Measurements from ENCODE around the gene ZFYVE19. TPM values are rescaled to one million over a fixed set of nuclear protein-coding genes. Genes with fewer than 3 reads are reported as not detected.

Gene ZFYVE19
- polyA plus RNA-seq, 1 donor, result 25.6 TPM

DNA sequence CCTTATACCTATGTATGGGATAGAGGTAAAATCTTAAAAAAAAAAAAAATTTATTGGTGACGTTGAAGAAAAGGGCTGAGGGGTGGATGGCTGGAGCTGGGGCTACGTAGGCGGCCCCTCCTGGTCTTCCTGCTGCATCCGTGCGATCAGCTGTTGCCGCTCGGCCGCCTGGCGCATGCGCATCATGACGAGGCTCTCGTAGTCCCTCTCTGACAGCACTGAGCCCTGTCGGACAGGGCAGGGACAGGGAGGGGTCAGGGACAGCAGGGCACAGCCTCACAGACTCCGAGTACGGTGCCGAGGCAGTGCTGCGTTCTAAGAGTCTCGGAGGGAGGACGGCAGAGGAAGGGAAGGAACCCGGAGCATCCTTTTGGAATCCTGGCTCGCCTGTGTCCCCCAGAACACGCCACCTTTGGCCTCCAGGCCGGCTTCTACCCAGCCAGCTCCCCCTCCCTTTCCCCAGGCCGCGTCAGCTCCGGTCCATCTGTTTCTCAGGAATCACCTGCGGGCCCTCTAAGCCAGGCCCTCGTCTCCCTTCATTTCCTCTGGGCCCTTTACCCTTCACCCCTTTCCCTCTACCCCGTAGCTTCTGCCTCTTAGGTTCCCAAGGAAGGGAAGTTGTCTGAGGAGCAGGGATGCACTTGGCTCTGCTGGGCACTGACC is 38.9 kb upstream of the ZFYVE19 start:
- Histone ChIP-seq H3K27ac (ENCODE audit: low read length) (peak overlapping the region; percentile 97), H3K27me3 (ENCODE audit: control insufficient read depth, insufficient read depth, low read length) (no peaks in the 10 kb centered on the region), H3K4me3 (ENCODE audit: low read length) (no peak overlapping the region), H3K36me3 (ENCODE audit: control insufficient read depth, insufficient read depth, low read length) (peaks cover 44% of the 10 kb centered on the region), H3K9me3 (ENCODE audit: control insufficient read depth, low read depth, low read length) (peaks cover 3% of the 10 kb centered on the region), H3K4me1 (ENCODE audit: control insufficient read depth, insufficient read depth, low read length) (peaks cover 67% of the 10 kb centered on the region)
- WGBS (ENCODE audit: insufficient coverage, low lambda C conversion rate), result 80% methylated on average over 1 of the region's 29 CpGs
- DNase-seq, result no peak

DNA sequence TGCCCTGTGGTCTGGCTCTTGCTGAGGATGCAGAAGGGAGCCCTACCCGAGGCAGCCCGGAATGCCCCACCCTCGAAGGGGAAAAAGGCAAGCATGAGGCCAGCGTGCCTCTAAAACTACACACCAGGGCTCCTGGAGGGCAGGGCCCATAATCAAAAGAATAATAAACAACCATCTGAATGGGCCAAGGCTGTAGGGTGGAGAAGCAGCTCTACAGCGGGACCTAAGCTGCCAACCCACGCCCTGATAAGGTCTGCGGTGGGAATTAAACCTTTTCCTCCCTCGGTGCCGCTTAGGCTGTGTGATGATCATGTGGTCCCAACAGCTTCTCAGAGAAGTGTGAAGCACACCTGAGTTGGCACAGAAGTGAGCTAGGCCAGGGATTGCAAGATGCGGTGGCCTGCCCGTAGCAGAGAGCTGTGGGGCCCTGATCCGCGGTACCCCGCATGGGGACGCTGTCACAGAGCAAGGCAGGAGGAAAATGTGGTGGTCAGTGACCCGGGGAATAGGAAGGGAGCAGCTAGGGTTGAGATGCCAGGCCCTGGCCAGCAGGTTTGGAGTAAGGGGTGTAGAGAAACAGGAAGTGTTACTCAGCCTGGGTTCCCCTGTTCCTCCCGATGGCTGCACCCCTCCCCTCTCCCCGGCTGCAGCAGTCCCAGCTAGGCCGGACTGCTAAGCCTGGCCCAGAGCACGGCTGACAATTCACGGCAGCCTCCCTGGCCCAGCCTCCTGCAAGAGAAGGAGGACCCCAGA is 38.2 kb upstream of the ZFYVE19 start:
- Histone ChIP-seq H3K36me3 (ENCODE audit: control insufficient read depth, insufficient read depth, low read length) (peaks cover 50% of the 10 kb centered on the region), H3K27ac (ENCODE audit: low read length) (peak overlapping the region; percentile 97), H3K4me1 (ENCODE audit: control insufficient read depth, insufficient read depth, low read length) (peaks cover 60% of the 10 kb centered on the region), H3K9me3 (ENCODE audit: control insufficient read depth, low read depth, low read length) (peaks cover 3% of the 10 kb centered on the region), H3K4me3 (ENCODE audit: low read length) (peak overlapping the region; percentile 29), H3K27me3 (ENCODE audit: control insufficient read depth, insufficient read depth, low read length) (no peaks in the 10 kb centered on the region)
- peak in 1 of 2 donors; percentile 46 for DNase-seq
- no CpG with 5 or more reads among the region's 21 CpGs for WGBS (ENCODE audit: insufficient coverage, low lambda C conversion rate)

DNA sequence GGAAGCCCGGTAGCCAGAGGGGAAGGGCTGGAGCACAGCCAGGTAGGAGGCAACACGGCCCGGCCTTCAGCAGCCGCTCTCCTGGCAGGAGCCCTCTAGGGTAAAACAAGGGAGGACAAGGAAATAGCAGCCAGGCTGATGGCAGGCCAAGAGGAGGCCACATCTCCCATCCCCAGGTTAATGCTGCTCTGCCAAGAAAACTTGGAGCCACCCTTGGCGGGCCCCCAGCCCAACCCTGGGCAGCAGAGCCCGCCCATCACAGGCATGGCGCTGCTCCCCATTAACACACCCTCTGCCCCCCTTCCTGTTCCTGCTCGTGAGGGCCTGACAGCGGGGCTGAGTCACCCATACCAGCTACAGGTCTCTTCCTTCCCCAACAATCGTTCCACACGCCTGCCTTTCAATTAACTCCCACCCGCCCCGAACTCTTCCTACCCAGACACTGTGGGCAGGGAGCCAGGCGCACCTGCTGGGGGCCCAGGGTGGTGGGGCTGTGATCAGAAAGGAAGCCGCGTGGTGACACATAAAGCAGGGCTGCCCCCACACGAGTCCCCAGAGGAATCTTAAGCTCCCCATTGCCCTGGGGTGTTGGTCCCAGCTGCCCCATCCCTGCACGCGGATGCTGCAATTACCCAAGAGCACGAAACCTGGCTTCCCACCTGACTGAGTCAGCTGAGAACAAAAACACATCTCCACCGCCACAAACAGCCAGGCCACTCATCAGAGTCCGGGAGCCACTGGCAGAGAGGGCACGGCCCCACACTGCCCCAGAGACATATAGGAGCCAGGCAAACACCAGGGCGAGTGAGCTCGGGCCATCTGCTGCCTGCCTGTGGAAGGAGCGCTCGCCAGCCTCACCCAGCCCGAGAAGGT is 37.4 kb upstream of the ZFYVE19 start, which contains the start of gene C15orf62:
Gene C15orf62, plus strand, starts transcription at position 707 of the 873 bp plus-strand sequence. CDS start 516 bp downstream, outside the sequence.
- no CpG with 5 or more reads among the region's 28 CpGs for WGBS (ENCODE audit: insufficient coverage, low lambda C conversion rate)
- Histone ChIP-seq H3K4me1 (ENCODE audit: control insufficient read depth, insufficient read depth, low read length) (peaks cover 60% of the 10 kb centered on the region), H3K27me3 (ENCODE audit: control insufficient read depth, insufficient read depth, low read length) (no peaks in the 10 kb centered on the region), H3K27ac (ENCODE audit: low read length) (peak within 1 kb of the TSS; percentile 97), H3K36me3 (ENCODE audit: control insufficient read depth, insufficient read depth, low read length) (peaks cover 58% of the 10 kb centered on the region), H3K9me3 (ENCODE audit: control insufficient read depth, low read depth, low read length) (no peaks in the 10 kb centered on the region), H3K4me3 (ENCODE audit: low read length) (peak within 1 kb of the TSS; percentile 29)
- peak; percentile 81 to 93 for DNase-seq

DNA sequence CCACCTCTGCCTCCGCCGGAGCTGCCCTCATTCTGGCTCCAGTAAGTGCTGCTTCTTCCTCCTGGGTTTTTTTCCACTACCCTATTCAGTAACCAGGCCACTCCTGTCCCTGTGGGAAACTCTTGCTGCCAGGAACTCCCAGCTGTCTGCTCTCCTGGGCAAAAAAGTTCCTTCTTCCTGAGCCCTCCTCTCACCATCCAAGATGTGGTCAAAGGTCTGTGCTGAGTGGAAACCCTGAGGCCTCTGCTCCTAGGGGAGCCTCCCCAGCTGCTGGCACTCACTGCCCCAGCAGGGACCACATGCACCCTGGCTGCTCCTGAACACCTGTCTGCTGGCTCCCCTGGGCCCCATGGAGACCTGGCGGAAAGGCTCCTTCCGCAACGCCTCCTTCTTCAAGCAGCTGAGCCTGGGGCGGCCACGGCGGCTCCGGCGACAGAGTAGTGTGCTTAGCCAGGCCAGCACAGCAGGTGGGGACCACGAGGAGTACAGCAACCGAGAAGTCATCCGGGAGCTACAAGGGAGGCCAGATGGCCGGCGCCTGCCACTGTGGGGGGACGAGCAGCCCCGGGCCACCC is 36.7 kb upstream of the ZFYVE19 start:
- Histone ChIP-seq H3K4me3 (ENCODE audit: low read length) (peak overlapping the region; percentile 29), H3K9me3 (ENCODE audit: control insufficient read depth, low read depth, low read length) (no peaks in the 10 kb centered on the region), H3K27ac (ENCODE audit: low read length) (peak overlapping the region; percentile 97), H3K36me3 (ENCODE audit: control insufficient read depth, insufficient read depth, low read length) (peaks cover 66% of the 10 kb centered on the region), H3K27me3 (ENCODE audit: control insufficient read depth, insufficient read depth, low read length) (no peaks in the 10 kb centered on the region), H3K4me1 (ENCODE audit: control insufficient read depth, insufficient read depth, low read length) (peaks cover 60% of the 10 kb centered on the region)
- peak; percentile 87 to 94 for DNase-seq
- no CpG with 5 or more reads among the region's 17 CpGs for WGBS (ENCODE audit: insufficient coverage, low lambda C conversion rate)

DNA sequence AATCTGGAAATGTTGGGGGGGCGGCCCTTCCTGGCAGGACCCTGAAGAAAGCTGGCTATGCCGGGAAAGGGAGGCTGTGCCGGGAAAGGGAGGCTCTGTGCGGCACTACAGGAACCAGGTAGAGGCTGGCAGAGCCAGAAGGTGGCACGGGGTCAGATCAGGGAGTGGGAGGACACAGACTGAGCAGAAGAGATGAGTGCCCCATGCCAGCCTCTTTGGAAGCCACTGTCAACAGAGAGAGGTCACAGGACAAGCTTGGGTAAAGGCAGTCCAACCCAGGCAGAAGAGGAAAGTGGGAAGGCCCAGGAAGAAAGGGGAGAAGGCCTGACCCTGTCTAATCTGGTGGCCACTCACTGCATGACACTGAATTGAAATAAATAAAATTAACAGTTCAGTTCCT is 35.6 kb upstream of the ZFYVE19 start:
- peaks cover 67% of the 10 kb centered on the region for H3K36me3 ChIP-seq (ENCODE audit: control insufficient read depth, insufficient read depth, low read length)
- no peaks in the 10 kb centered on the region for H3K9me3 ChIP-seq (ENCODE audit: control insufficient read depth, low read depth, low read length)
- peak overlapping the region; percentile 97 for H3K27ac ChIP-seq (ENCODE audit: low read length)
- no CpG with 5 or more reads among the region's 5 CpGs for WGBS (ENCODE audit: insufficient coverage, low lambda C conversion rate)
- no peaks in the 10 kb centered on the region for H3K27me3 ChIP-seq (ENCODE audit: control insufficient read depth, insufficient read depth, low read length)
- DNase-seq, result no peak
- H3K4me1 ChIP-seq (ENCODE audit: control insufficient read depth, insufficient read depth, low read length), result peaks cover 51% of the 10 kb centered on the region
- no peak overlapping the region for H3K4me3 ChIP-seq (ENCODE audit: low read length)

DNA sequence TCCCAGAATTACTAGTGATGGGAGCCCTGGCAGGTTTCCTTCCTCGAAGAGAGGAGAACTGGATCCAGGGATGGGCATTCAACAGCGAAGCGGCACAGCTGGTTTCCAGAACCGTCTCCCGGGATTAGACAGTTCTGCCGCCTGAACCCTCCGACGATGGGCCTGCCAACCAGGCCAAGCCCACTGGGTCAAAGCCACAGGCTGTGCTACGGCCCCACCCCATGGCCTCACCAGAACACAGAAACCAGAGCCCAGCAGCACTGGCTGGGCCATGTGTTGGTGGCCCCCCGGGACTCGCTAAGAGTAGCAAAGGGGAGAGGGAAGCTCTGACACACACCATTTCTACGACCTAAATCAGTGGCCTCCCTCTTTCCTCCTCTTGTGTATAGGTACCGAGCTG is 34.9 kb upstream of the ZFYVE19 start:
- Histone ChIP-seq H3K4me3 (ENCODE audit: low read length) (no peak overlapping the region), H3K9me3 (ENCODE audit: control insufficient read depth, low read depth, low read length) (no peaks in the 10 kb centered on the region), H3K27me3 (ENCODE audit: control insufficient read depth, insufficient read depth, low read length) (no peaks in the 10 kb centered on the region), H3K27ac (ENCODE audit: low read length) (no peak overlapping the region), H3K36me3 (ENCODE audit: control insufficient read depth, insufficient read depth, low read length) (peaks cover 67% of the 10 kb centered on the region), H3K4me1 (ENCODE audit: control insufficient read depth, insufficient read depth, low read length) (peaks cover 43% of the 10 kb centered on the region)
- WGBS (ENCODE audit: insufficient coverage, low lambda C conversion rate), result no CpG with 5 or more reads among the region's 13 CpGs
- no peak for DNase-seq

DNA sequence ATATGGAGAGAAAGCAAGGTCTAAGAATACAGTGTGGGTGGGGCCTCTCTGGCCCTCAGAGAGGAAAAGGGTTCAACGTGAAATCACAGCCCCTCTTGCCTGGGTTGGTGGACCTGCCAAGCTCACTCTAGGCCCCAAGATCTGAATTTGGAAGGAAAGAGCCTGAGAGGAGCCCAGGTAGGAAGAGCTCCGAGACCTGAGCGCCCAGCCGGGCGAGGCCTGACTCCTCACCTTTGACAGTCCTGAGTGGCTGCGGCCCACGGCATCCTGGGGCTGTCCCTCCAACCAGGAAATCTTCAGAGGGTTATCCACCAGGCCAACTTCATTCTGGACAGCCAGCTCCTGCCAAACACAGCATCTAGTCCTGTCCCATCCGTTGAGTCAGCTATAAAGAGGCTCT is 33.4 kb upstream of the ZFYVE19 start:
- H3K4me3 ChIP-seq (ENCODE audit: low read length), result no peak overlapping the region
- DNase-seq, result no peak
- WGBS (ENCODE audit: insufficient coverage, low lambda C conversion rate), result no CpG with 5 or more reads among the region's 8 CpGs
- H3K27me3 ChIP-seq (ENCODE audit: control insufficient read depth, insufficient read depth, low read length), result no peaks in the 10 kb centered on the region
- peaks cover 32% of the 10 kb centered on the region for H3K4me1 ChIP-seq (ENCODE audit: control insufficient read depth, insufficient read depth, low read length)
- H3K9me3 ChIP-seq (ENCODE audit: control insufficient read depth, low read depth, low read length), result no peaks in the 10 kb centered on the region
- H3K27ac ChIP-seq (ENCODE audit: low read length), result no peak overlapping the region
- H3K36me3 ChIP-seq (ENCODE audit: control insufficient read depth, insufficient read depth, low read length), result peaks cover 57% of the 10 kb centered on the region

DNA sequence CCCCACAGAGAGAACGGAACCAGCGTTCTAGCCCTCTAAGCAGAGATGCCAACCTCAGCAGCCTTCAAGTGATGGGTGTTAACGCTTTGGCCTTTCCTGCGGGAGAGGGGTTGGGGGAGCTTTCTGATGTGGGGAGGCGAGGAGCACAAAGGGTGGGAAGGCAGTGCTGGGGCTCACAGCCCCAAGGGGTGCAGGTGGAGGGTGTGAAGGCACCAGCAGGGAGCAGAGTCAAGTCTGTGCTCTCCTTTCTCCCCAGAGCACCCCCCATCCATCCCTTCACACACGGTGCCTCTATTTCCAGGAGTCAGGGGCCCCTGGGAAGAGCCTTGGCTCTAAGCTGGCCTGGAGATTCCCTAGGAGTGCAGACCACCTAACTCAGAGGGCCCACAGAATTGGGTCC is 33.0 kb upstream of the ZFYVE19 start:
- Histone ChIP-seq H3K4me3 (ENCODE audit: low read length) (no peak overlapping the region), H3K27me3 (ENCODE audit: control insufficient read depth, insufficient read depth, low read length) (no peaks in the 10 kb centered on the region), H3K4me1 (ENCODE audit: control insufficient read depth, insufficient read depth, low read length) (peaks cover 28% of the 10 kb centered on the region), H3K9me3 (ENCODE audit: control insufficient read depth, low read depth, low read length) (no peaks in the 10 kb centered on the region), H3K36me3 (ENCODE audit: control insufficient read depth, insufficient read depth, low read length) (peaks cover 60% of the 10 kb centered on the region), H3K27ac (ENCODE audit: low read length) (no peak overlapping the region)
- no CpG with 5 or more reads among the region's 6 CpGs for WGBS (ENCODE audit: insufficient coverage, low lambda C conversion rate)
- DNase-seq, result no peak

DNA sequence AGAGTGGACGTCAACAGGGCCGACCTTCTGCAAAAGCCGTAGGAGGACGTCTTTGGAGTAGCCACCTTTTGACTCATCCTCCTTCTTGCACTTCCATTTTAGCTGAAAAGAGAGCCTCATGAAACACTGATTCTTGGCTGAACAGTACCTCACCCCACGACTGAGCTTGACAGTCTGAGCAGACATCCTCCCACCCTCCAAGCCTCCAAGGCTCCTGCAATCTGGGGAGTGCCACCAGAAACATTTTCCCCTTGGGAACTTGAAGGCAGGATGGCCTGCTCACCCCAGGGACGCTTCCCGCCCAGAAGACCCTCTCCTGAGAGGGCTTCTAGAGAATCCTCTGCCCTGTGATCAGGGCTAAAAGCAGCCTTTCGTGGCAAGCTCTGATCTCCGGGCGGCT is 31.9 kb upstream of the ZFYVE19 start:
- no peak for DNase-seq
- H3K36me3 ChIP-seq (ENCODE audit: control insufficient read depth, insufficient read depth, low read length), result peaks cover 71% of the 10 kb centered on the region

More for the DNA sequence above, 31.9 kb upstream of the ZFYVE19 start:
- Histone ChIP-seq H3K4me3 (ENCODE audit: low read length) (no peak overlapping the region), H3K4me1 (ENCODE audit: control insufficient read depth, insufficient read depth, low read length) (peaks cover 17% of the 10 kb centered on the region), H3K27me3 (ENCODE audit: control insufficient read depth, insufficient read depth, low read length) (no peaks in the 10 kb centered on the region), H3K27ac (ENCODE audit: low read length) (no peak overlapping the region), H3K9me3 (ENCODE audit: control insufficient read depth, low read depth, low read length) (no peaks in the 10 kb centered on the region)
- WGBS (ENCODE audit: insufficient coverage, low lambda C conversion rate), result no CpG with 5 or more reads among the region's 10 CpGs
